GM18502 (cell line): ENCODE measurements around the gene PPP2R3A.
"Not testable (repeated sequence)": the region's sequence is repeated elsewhere in the genome, so short reads cannot be mapped to it uniquely, and the experiment has no call there.

ENCODE experiments used
- ATAC-seq: cut with Tn5 transposase; IDR thresholded peaks from one replicate; pipeline ENCODE4 v1.9.1; 2021; ENCODE audit warnings: mild to moderate bottlenecking; ENCODE audit not compliant: unreplicated experiment, poor library complexity

Gene PPP2R3A

GRCh38 chr3:136189043-136189442 is 223.5 kb downstream of the PPP2R3A start:
- ATAC-seq = no peak

GRCh38 chr3:136189859-136190617 is 224.5 kb downstream of the PPP2R3A start:
- ATAC-seq = no peak

- ATAC-seq = not testable (repeated sequence)
These were observed 226.7 kb downstream of the PPP2R3A start for GRCh38 chr3:136192195-136192594.

- no peak for ATAC-seq
These were observed 227.3 kb downstream of the PPP2R3A start for GRCh38 chr3:136192831-136193230.

- ATAC-seq = no peak
These were observed 227.9 kb downstream of the PPP2R3A start for GRCh38 chr3:136193278-136194054.

- no peak for ATAC-seq
These were observed 229.1 kb downstream of the PPP2R3A start for GRCh38 chr3:136194409-136195257.

GRCh38 chr3:136195258-136196063 is 229.9 kb downstream of the PPP2R3A start:
- ATAC-seq = peak; percentile 38

- no peak for ATAC-seq
These were observed 230.5 kb downstream of the PPP2R3A start, which contains the start of gene MSL2 for GRCh38 chr3:136196064-136196400. MSL2 (minus strand) TSS chr3:136196335; CDS start chr3:136195113, 1,222 bp downstream.

GRCh38 chr3:136196401-136197158 is 231.1 kb downstream of the PPP2R3A start:
- ATAC-seq = peak; percentile 75

GRCh38 chr3:136197159-136197793 is 231.7 kb downstream of the PPP2R3A start:
- no peak for ATAC-seq
